GM19025 (cell line): ENCODE results near the gene PIGW.

Source experiments
- ATAC-seq: cut with Tn5 transposase; IDR thresholded peaks from one replicate; pipeline ENCODE4 v1.9.1; 2021; ENCODE audit warnings: mild to moderate bottlenecking, low read depth, moderate library complexity; ENCODE audit not compliant: unreplicated experiment

The PIGW gene

GRCh38 chr17:36544307-36545076, 9.7 kb downstream of the PIGW start, which contains the start of gene GGNBP2:
GGNBP2 (plus strand) TSS chr17:36544919; CDS start chr17:36545725, 806 bp downstream.
- ATAC-seq: peak; percentile 50

GRCh38 chr17:36545077-36545464, 10.3 kb downstream of the PIGW start:
- peak; percentile 41 for ATAC-seq

- peak; percentile 52 for ATAC-seq
Measured at GRCh38 chr17:36545465-36546417, 11.0 kb downstream of the PIGW start.

GRCh38 chr17:36546418-36547093, 11.8 kb downstream of the PIGW start:
- ATAC-seq: no peak

GRCh38 chr17:36547776-36548175, 13.0 kb downstream of the PIGW start:
- ATAC-seq: no peak

GRCh38 chr17:36550491-36551417, 16.0 kb downstream of the PIGW start:
- ATAC-seq: no peak

- ATAC-seq: no peak
Measured at GRCh38 chr17:36553459-36553858, 18.7 kb downstream of the PIGW start.

- no peak for ATAC-seq
Measured at GRCh38 chr17:36566081-36566480, 31.3 kb downstream of the PIGW start.

GRCh38 chr17:36575028-36575427, 40.2 kb downstream of the PIGW start:
- ATAC-seq: no peak

GRCh38 chr17:36576793-36577192, 42.0 kb downstream of the PIGW start:
- no peak for ATAC-seq

- no peak for ATAC-seq
Measured at GRCh38 chr17:36578671-36579070, 43.9 kb downstream of the PIGW start.

- ATAC-seq: no peak
Measured at GRCh38 chr17:36583787-36584186, 49.0 kb downstream of the PIGW start.

GRCh38 chr17:36586138-36586537, 51.4 kb downstream of the PIGW start:
- no peak for ATAC-seq
